Neural cell (in vitro differentiated cells): ENCODE measurements around the gene PRR11. TPM values are rescaled to one million over a fixed set of nuclear protein-coding genes. Genes with fewer than 3 reads are reported as not detected.

ENCODE experiments used
- H2AFZ ChIP-seq: fragments of 200-600, 300-800 bp; sonication (generic), shearing (Covaris generic); 2 replicates; pipeline ENCODE4 v1.6.0; 2014; ENCODE audit warnings: low read depth, mild to moderate bottlenecking, antibody characterized with exemption, low read length, moderate library complexity
- H3F3A ChIP-seq: fragments of 200-600 bp; shearing (Covaris generic); 2 replicates; pipeline ENCODE4 v1.6.1; 2016; ENCODE audit warnings: mild to moderate bottlenecking, moderate library complexity, mixed read lengths, antibody characterized with exemption, low read length; ENCODE audit not compliant: insufficient read depth, poor library complexity, severe bottlenecking
- H3K27ac ChIP-seq: fragments of 200-600, 300-800 bp; sonication (generic), shearing (Covaris generic); 2 replicates; pipeline ENCODE4 v1.5.1; 2014; ENCODE audit warnings: mild to moderate bottlenecking, low read length, moderate library complexity
- H3K27me3 ChIP-seq: fragments of 300-800, 200-600 bp; sonication (generic), shearing (Covaris generic); 2 replicates; pipeline ENCODE4 v1.6.0; 2014; ENCODE audit warnings: mild to moderate bottlenecking, low read depth, low read length, moderate library complexity; ENCODE audit not compliant: insufficient read depth
- H3K36me3 ChIP-seq: fragments of 300-800, 200-600 bp; sonication (generic), shearing (Covaris generic); 2 replicates; pipeline ENCODE4 v1.5.1; 2014; ENCODE audit warnings: mild to moderate bottlenecking, antibody characterized with exemption, low read length, moderate library complexity; ENCODE audit not compliant: insufficient read depth
- H3K4me2 ChIP-seq: fragments of 300-800, 200-600 bp; sonication (generic), shearing (Covaris generic); 2 replicates; pipeline ENCODE4 v1.6.0; 2014; ENCODE audit warnings: mild to moderate bottlenecking, low read length
- H3K4me3 ChIP-seq: fragments of 300-800, 200-600 bp; sonication (generic), shearing (Covaris generic); 2 replicates; pipeline ENCODE4 v1.5.1; 2014; ENCODE audit warnings: mild to moderate bottlenecking, low read length, moderate library complexity
- H3K79me2 ChIP-seq: fragments of 200-600 bp; shearing (Covaris generic); replicated peaks from 2 replicates; pipeline ENCODE4 v1.6.0; 2014; ENCODE audit warnings: mild to moderate bottlenecking, low read length, moderate library complexity; ENCODE audit not compliant: insufficient read depth
- H3K9ac ChIP-seq: fragments of 300-800, 200-600 bp; sonication (generic), shearing (Covaris generic); 2 replicates; pipeline ENCODE4 v1.6.1; 2016; ENCODE audit warnings: mild to moderate bottlenecking, low read length, mixed read lengths
- H3K9me2 ChIP-seq: fragments of 200-600 bp; shearing (Covaris generic); 2 replicates; pipeline ENCODE4 v1.6.1; 2016; ENCODE audit warnings: mild to moderate bottlenecking, low read length, mixed read lengths; ENCODE audit not compliant: insufficient read depth
- H3K9me3 ChIP-seq: fragments of 200-600, 300-800 bp; sonication (generic), shearing (Covaris generic); 2 replicates; pipeline ENCODE4 v1.6.1; 2016; ENCODE audit warnings: mild to moderate bottlenecking, mixed run types, low read length, moderate library complexity, mixed read lengths
- H4K20me1 ChIP-seq: fragments of 200-600 bp; shearing (Covaris generic); 2 replicates; pipeline ENCODE4 v1.6.1; 2016; ENCODE audit warnings: mild to moderate bottlenecking, mixed run types; ENCODE audit not compliant: insufficient read depth
- EP300 ChIP-seq: fragments of 450-650 bp; conservative IDR thresholded peaks from 2 replicates; pipeline ENCODE4 v1.6.1; 2014; ENCODE audit warnings: antibody characterized with exemption, mild to moderate bottlenecking, moderate library complexity; ENCODE audit not compliant: poor library complexity, severe bottlenecking
- EZH2 ChIP-seq: fragments of 200-600, 300-800 bp; shearing (Covaris generic), sonication (generic); IDR thresholded peaks from 2 replicates; pipeline ENCODE4 v1.6.1; 2014; ENCODE audit warnings: antibody characterized with exemption, low read length, borderline replicate concordance, mild to moderate bottlenecking; ENCODE audit not compliant: insufficient read depth, poor library complexity, severe bottlenecking
- MXI1 ChIP-seq: fragments of 450-650 bp; conservative IDR thresholded peaks from 2 replicates; pipeline ENCODE4 v1.6.1; 2014; ENCODE audit warnings: antibody characterized with exemption, mild to moderate bottlenecking; ENCODE audit not compliant: poor library complexity, severe bottlenecking
- POLR2AphosphoS5 ChIP-seq: IDR thresholded peaks from 2 replicates; pipeline ENCODE4 v1.6.1; 2012
- RAD21 ChIP-seq: fragments of 450-650 bp; conservative IDR thresholded peaks from 2 replicates; pipeline ENCODE4 v1.6.1; 2014; ENCODE audit warnings: antibody characterized with exemption, mild to moderate bottlenecking, moderate library complexity
- SMC3 ChIP-seq: fragments of 450-650 bp; conservative IDR thresholded peaks from 2 replicates; pipeline ENCODE4 v1.6.1; 2014; ENCODE audit warnings: antibody characterized with exemption, mild to moderate bottlenecking, moderate library complexity; ENCODE audit not compliant: poor library complexity
- TAF1 ChIP-seq: IDR thresholded peaks from 2 replicates; pipeline ENCODE4 v1.6.1; 2012; ENCODE audit warnings: low read depth
- polyA minus RNA-seq: library from RNA; depleted of rRNA, polyadenylated mRNA; stranded (reverse); fragments of >200 nt; gene quantifications from 2 replicates; pipeline ENCODE4 v1.2.3, GENCODE V29; 2014
- polyA plus RNA-seq: library from polyadenylated mRNA; depleted of rRNA; stranded (reverse); fragments of >200 nt; gene quantifications from 2 replicates; pipeline ENCODE4 v1.2.3, GENCODE V29; 2014
- TF ChIP-seq, protein P1 (sequence below): fragments of 450-650 bp; IDR thresholded peaks from 2 replicates; pipeline ENCODE4 v1.5.1; 2014; ENCODE audit warnings: antibody characterized with exemption, mild to moderate bottlenecking, moderate library complexity; ENCODE audit not compliant: poor library complexity, severe bottlenecking
- TF ChIP-seq, protein P2 (sequence below): IDR thresholded peaks from 2 replicates; pipeline ENCODE4 v1.6.1; 2012; ENCODE audit warnings: borderline replicate concordance

Gene PRR11
- 0.16 and 0.22 TPM in 2 replicates for polyA plus RNA-seq
- 0.81 and 138 TPM in 2 replicates for polyA minus RNA-seq

DNA sequence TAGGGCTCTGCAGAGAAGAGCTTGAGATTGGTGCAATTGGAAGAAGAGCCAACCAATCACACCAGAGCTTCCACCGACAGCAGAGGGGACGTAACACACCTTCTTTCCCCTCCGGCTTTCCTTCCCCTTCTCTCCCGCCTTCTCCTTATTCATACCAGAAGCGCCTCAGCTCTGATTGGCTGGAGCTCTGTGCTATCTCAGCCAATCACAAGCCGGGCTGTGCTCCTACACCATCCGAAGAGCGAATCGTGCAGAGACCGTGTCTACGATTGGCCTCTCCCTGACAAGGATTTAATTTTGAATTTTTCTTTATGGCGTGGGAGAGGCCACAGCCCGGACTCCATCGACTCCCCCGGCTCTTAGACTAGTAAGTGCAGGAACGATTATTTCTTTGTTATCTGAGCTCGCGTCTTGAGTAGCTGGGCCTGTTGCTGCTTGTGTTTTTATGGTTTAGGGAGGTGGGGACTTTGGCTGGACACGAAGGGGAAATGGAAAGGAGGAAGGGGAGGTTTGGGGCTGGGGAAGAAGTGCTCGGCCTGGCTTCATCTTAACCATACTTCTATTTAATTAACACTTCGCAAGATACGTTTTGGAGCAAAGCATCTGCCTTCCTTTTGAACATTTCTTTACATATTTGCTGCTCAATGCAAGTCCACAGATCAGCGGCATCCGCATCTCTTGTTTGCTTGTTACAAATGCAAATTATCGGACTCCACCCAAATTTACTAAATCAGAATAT, at the start of gene PRR11:
TSS of gene PRR11 (plus strand) at position 308 of the 739 bp plus-strand sequence. CDS start 14,007 bp downstream, outside the sequence.
- peak within 1 kb of the TSS; percentile 86 for H3K4me3 ChIP-seq
- no peaks in the 10 kb centered on the region for H3F3A ChIP-seq
- H3K36me3 ChIP-seq: no peaks in the 10 kb centered on the region
- H3K79me2 ChIP-seq: peaks cover 68% of the 10 kb centered on the region
- H3K9ac ChIP-seq: peak within 1 kb of the TSS; percentile 92
- no peaks in the 10 kb centered on the region for H3K9me2 ChIP-seq
- peak within 1 kb of the TSS; percentile 99 for H3K27ac ChIP-seq
- H2AFZ ChIP-seq: peak within 1 kb of the TSS; percentile 93
- H4K20me1 ChIP-seq: no peaks in the 10 kb centered on the region
- peak; percentile 100 for TF ChIP-seq MXI1
- TF ChIP-seq, protein P1, sequence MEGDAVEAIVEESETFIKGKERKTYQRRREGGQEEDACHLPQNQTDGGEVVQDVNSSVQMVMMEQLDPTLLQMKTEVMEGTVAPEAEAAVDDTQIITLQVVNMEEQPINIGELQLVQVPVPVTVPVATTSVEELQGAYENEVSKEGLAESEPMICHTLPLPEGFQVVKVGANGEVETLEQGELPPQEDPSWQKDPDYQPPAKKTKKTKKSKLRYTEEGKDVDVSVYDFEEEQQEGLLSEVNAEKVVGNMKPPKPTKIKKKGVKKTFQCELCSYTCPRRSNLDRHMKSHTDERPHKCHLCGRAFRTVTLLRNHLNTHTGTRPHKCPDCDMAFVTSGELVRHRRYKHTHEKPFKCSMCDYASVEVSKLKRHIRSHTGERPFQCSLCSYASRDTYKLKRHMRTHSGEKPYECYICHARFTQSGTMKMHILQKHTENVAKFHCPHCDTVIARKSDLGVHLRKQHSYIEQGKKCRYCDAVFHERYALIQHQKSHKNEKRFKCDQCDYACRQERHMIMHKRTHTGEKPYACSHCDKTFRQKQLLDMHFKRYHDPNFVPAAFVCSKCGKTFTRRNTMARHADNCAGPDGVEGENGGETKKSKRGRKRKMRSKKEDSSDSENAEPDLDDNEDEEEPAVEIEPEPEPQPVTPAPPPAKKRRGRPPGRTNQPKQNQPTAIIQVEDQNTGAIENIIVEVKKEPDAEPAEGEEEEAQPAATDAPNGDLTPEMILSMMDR: no peak
- TF ChIP-seq POLR2AphosphoS5: peak; percentile 18
- TF ChIP-seq SMC3: no peak
- H3K9me3 ChIP-seq: no peaks in the 10 kb centered on the region
- no peaks in the 10 kb centered on the region for H3K27me3 ChIP-seq
- peak within 1 kb of the TSS; percentile 68 for H3K4me2 ChIP-seq

DNA sequence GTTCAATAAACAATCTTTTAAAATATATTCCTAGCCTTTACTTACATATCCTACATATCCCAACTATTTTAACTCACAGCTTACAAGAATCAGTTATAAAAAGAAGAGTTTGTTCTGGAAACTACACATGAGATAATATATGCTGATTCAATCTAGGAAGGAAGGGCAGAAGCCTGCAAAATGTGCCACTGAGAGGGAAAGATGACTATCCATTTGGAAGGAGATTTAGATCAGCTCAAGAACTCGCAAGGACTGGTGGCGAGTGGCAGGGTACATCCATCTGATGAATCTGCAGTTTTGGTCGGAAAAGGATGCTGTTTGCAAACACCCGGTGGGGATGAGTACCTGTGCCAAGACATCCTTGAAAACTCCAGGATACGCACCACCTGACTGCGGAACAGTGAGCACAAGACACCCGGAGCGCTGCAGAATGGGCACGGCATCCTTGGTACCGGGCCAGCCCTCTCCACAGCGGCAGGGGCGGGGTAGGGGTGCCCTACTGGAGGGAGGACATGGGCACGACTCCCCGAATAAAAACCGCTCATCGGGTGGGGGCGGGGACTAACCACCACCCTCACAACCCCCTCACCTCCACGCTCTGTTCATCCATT, 49.6 kb upstream of the PRR11 start:
- Histone ChIP-seq H2AFZ (peak overlapping the region; percentile 41), H3K9me2 (no peaks in the 10 kb centered on the region), H3K9me3 (no peaks in the 10 kb centered on the region), H3K4me2 (peak overlapping the region; percentile 94), H3K9ac (peak overlapping the region; percentile 88), H3K4me3 (peak overlapping the region; percentile 94), H3K27me3 (no peaks in the 10 kb centered on the region), H3K36me3 (no peaks in the 10 kb centered on the region), H3F3A (peaks cover 6% of the 10 kb centered on the region), H4K20me1 (no peaks in the 10 kb centered on the region), H3K27ac (peak overlapping the region; percentile 79), H3K79me2 (peaks cover 21% of the 10 kb centered on the region)
- TF ChIP-seq EP300 (no peak), MXI1 (no peak), RAD21 (no peak), EZH2 (no peak), POLR2AphosphoS5 (no peak)

DNA sequence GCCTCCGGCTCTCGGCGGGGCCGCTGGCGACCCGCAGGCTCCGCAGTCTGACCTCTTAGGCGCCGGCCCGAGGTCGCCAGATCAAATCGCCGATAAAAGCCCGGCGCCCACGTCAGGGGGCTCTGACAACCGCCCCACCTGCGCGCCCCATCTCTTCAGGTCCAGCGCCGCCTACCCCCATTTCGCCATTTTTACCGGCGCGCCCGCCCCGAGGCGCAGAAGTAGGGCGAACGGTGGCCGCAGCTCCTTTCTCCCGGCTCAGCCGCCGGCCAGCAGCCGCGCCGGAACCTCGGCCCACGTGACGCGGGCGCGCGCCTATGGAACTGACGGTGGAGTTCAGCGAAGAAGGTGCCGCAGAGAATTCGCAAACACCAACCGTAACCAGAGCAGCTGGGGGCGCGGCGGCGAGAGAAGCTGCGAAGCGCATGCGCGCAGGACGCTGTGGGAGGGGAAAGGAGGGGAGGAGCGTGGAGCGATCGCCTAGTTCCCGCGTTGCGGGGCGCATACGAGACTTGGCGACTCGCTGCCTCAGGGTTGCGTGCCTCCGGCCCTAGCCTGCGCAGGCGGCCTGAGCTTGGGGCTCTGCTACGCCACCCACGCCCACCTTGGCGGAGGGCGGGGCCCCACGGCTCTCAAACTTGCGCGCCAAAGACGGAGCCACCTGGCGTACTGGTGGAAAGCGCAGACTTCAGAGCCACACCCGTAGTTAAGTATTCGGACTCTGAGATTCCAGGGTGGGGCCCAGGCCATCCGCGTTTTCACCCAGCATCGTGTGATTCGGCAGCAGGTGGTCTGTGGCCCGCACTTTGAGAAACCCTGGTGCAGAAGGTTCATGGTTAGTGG, 48.9 kb upstream of the PRR11 start, which contains the start of gene TRIM37:
TSS of gene TRIM37 (minus strand) at position 418 of the 843 bp plus-strand sequence. CDS start 419 bp downstream, outside the sequence.
- Histone ChIP-seq H3K79me2 (peaks cover 21% of the 10 kb centered on the region), H3K9me2 (no peaks in the 10 kb centered on the region), H3K4me3 (peak within 1 kb of the TSS; percentile 94), H3K9me3 (no peaks in the 10 kb centered on the region), H2AFZ (peak within 1 kb of the TSS; percentile 41), H3F3A (peaks cover 6% of the 10 kb centered on the region), H3K9ac (peak within 1 kb of the TSS; percentile 88), H4K20me1 (no peaks in the 10 kb centered on the region), H3K4me2 (peak within 1 kb of the TSS; percentile 94), H3K36me3 (no peaks in the 10 kb centered on the region), H3K27me3 (no peaks in the 10 kb centered on the region), H3K27ac (peak within 1 kb of the TSS; percentile 79)
- TF ChIP-seq EP300 (peak; percentile 10), RAD21 (peak; percentile 9), POLR2AphosphoS5 (peak; percentile 83), SMC3 (peak; percentile 9), MXI1 (peak; percentile 100), TAF1 (peak; percentile 53), EZH2 (no peak)
- TF ChIP-seq, protein P1: peak; percentile 49
- TF ChIP-seq, protein P2, sequence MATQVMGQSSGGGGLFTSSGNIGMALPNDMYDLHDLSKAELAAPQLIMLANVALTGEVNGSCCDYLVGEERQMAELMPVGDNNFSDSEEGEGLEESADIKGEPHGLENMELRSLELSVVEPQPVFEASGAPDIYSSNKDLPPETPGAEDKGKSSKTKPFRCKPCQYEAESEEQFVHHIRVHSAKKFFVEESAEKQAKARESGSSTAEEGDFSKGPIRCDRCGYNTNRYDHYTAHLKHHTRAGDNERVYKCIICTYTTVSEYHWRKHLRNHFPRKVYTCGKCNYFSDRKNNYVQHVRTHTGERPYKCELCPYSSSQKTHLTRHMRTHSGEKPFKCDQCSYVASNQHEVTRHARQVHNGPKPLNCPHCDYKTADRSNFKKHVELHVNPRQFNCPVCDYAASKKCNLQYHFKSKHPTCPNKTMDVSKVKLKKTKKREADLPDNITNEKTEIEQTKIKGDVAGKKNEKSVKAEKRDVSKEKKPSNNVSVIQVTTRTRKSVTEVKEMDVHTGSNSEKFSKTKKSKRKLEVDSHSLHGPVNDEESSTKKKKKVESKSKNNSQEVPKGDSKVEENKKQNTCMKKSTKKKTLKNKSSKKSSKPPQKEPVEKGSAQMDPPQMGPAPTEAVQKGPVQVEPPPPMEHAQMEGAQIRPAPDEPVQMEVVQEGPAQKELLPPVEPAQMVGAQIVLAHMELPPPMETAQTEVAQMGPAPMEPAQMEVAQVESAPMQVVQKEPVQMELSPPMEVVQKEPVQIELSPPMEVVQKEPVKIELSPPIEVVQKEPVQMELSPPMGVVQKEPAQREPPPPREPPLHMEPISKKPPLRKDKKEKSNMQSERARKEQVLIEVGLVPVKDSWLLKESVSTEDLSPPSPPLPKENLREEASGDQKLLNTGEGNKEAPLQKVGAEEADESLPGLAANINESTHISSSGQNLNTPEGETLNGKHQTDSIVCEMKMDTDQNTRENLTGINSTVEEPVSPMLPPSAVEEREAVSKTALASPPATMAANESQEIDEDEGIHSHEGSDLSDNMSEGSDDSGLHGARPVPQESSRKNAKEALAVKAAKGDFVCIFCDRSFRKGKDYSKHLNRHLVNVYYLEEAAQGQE: peak; percentile 37
